Activated CD8-positive, alpha-beta memory T cell treated with anti-CD3 and anti-CD28 coated beads, Interleukin-2, amount 50 U/mL, for 24 hours (primary cell): ENCODE data around the gene SOX6.
"Not testable (repeated sequence)": the region's sequence is repeated elsewhere in the genome, so short reads cannot be mapped to it uniquely, and the experiment has no call there.

Source experiments
- DNase-seq: peaks from one replicate; pipeline ENCODE4 v3.0.0-alpha.2; 2020; ENCODE audit errors: extremely low read depth

Gene SOX6

DNA sequence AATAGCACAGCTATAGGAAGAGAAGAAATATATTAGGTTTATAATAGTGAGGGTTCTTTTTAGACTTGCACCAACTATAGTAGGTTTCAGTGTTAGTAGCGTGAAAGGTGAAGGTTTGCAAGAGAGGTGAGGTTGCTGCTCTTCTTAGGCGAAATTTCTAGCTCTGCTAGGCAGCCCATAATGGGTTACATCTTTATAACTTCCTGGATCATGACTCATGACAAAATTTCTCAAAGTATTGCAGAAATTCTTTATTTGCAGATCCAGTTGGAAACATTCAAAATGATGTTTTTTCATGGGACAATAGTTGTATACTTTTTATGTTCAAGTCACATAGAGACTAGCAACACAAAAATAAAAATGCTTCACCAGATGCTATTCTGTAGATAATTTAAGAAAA lies 260.0 kb downstream of the SOX6 start:
- no peak for DNase-seq

DNA sequence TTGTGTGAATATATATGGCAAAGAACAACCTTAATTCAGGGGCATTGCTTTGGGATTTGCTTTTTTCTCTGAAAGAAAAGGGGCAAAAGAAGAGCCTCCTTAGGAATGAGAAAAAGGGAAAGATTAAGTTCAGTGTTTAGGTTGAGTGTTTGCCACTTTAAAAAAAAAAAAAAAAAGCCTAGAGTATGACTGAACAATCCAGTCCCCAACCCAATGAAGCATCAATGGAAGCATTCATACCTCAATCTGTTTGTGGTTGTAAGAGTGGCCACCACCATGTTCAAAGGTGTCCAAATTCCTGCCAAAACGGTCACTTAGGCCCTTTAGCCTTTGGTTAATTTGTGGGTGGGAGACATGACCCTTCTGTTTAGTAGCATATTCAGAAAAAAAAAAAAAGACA lies 260.6 kb downstream of the SOX6 start:
- no peak for DNase-seq

DNA sequence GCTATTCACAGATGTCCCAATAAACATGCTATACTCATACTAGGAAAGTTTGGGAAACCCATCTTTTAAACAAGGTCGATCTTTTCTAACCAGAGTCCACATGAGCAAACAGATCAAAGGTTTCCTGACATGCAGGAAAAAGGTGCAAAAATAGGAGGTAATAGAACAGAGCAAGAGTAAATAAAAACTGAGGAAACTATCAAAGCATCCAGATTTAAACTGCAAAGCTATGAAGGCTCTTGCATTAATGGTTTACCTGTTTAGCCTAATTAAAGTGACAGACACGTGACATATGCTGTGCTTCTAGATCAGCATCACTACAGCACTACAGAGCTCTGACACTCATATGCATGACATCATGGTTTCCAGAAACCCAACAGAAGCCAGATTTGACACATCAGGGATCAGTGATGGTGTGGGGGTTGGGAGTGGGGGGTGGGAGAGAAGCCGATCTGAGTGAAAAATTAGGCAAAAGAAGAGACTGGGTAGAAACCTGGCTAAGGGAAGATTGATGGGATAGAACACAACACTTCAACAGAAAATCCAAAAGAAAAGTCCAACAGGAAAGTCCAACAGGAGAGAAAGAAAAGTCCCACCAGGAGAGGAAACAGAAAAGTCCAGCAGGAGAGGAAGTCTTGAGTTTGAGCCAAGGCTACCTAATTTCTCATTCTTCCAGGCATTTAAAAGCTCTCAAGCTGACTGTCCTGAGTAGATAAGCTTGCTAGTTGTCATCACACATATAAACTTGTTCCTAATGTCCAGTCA lies 262.3 kb downstream of the SOX6 start:
- no peak for DNase-seq

DNA sequence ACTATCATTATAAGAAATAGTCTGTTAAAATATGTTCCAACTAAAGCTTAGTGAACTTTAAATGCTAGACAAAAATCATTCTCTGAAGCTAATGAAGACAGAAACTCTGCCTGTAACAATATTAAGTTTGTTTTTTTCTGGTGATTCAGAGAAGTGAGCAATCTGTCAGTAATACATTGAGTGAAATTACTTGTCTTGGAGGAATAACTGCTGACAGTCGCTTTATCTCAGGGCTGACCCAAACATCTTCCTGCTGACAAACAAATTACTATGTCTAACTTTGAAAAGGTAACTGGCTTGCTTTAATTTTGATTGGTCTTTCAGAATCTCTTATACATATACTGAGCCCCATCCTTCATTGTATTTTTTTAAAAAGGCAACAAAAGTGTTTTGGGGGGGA lies 264.5 kb downstream of the SOX6 start:
- no peak for DNase-seq

DNA sequence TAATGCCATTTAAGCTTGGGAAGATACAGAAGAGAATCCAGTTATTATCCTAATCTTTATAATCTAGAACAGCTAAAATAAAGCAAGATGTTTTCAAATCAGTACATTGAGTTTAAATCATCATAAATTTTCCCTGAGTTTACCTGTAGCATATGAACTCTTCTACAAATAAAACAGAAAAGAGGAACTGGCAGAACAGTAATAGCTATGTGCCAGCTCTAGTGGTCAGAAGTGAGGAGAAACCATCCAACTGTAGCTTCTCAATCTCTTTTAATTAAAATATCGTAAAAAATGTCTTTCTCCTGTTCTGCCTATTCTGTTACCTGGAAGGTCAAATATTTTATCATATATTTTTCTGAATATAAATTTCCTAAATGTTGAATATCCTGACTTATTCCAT lies 266.9 kb downstream of the SOX6 start:
- DNase-seq = no peak

DNA sequence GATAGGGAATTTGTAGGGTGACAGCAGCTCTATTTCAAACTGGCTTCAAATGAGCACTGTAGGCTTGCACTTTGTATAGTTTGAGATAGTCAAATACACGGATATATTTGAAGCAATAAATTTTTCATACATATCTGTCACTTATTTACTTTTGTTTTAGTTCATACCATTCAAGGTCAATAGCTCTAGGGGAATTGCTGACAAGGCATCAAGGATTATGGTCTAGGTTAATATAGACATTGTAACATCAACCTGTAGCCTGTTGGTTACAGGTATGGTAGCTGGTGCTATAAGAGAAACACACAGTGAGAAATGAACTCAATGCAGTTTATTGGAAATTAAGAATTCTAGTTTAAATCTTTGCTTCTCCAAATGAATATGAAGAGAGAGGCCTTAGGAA lies 267.6 kb downstream of the SOX6 start:
- DNase-seq = no peak

DNA sequence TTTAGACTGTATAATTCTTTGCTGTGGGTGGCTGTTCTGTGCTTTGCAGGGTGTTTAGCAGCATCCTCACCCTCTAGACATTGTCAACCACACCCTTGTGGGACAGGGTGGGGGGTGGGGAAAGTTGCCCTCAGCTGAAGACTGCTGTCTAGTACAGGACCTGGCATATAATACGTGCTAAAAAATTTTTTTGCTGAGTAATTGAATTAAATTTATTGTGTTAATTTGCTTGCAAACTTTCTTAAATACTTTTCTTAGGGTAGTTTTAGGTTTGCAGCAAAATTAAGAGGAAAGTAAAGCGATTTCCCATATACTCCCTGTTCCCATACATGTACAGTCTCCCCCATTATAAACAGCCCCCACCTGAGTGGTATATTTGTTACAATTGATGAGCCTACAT lies 268.5 kb downstream of the SOX6 start:
- no peak for DNase-seq

DNA sequence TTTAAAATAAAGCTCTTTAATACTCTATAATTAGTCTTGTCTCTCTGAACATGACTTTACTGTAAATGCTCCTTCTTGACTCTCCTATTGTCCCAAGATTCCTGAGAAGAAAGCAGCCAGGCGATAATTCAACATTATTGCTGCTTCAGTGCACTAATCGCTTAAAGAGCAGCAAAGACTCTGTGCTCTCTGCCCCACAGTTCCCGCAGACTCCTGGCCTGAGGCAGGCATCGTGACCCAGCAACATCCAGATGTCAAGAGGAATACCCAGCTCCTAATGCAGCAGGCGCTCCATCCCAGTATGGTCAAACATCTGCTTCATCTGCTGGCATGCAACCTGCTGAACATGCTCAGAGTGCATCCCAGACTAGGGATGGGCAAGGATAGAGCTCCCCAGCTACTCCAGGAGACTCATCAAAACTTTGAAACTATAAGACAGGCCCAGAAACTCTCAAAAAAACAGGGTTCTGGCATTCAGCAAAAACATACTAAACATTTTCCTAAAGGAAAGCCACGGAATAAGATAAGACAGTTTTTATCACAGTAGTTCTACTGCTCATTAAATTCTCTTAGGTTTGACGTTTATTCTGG lies 270.0 kb downstream of the SOX6 start:
- no peak for DNase-seq

DNA sequence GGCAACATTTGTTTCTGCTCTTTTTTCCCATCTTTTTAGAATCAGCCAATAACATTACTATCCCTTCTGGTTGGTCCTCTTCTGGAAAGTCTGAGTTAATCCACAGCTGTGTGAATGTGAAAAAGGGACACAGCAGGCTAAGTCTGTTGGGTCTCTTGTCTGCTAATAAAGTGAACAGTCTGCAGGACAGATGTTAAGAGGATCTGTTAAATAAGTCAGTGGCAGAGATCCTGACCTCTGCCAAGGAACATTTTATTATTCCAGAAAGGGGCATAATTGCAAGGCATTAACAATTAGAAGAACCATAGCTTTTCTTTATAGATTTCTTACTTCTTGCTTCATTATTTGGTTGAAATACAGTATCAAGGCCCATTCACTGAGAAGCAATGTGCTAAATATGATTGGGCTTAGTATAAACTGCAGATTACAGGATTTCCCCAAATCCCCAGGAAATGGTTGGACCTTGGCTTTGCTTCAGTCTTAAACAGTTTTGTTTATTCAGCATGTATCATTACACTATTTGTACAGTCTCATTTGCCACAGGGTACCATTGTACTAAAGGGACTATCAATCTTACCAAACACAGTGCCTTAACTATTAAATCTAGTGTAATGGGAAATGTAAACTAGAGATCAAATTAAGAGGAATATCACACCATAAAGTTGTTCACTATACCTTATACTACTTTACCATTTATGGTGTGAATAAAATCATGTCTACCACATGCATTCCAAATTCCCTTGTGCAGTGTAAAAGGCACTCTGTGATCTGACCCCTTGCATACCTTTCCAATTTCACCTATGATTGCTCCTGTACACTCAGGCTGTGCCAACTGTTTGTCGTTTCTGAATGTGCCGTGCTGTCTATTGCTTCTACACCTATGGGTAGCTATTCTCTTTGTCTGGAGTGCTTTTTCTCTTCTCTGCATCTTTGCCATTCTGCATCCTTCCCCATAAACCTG lies 274.0 kb downstream of the SOX6 start:
- DNase-seq = no peak

DNA sequence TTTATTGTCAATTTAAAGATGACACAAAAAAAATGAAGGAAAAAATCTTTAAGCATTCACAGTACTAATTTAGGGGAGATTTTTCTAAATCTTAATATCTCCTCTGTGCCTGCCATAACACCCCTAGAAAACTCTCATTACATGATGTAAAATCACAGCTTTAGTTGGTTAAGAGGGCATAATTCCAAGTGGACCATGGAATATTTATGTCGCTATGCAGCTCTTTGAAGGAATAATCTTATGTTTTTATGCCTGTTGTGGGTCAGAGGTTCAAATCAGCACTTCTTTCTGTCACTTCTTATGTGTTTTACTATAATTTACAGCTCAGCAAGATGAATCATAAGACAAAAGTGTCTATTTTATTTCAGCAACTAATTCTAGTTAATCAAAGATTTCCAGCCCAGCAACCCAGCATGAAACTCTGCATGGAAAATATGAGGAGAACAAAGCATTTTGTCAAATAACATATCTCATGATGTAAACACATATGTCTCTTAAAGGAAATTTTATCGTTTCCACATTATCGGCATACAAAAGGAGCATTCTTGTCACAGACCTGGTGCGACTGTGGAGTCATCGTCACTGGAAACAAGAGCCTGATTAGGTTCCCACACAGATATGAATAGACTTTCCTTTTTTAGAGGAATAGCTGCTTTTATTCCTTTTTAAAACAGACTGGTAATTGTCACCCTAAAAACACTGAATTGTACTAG lies 274.8 kb downstream of the SOX6 start:
- DNase-seq = no peak

DNA sequence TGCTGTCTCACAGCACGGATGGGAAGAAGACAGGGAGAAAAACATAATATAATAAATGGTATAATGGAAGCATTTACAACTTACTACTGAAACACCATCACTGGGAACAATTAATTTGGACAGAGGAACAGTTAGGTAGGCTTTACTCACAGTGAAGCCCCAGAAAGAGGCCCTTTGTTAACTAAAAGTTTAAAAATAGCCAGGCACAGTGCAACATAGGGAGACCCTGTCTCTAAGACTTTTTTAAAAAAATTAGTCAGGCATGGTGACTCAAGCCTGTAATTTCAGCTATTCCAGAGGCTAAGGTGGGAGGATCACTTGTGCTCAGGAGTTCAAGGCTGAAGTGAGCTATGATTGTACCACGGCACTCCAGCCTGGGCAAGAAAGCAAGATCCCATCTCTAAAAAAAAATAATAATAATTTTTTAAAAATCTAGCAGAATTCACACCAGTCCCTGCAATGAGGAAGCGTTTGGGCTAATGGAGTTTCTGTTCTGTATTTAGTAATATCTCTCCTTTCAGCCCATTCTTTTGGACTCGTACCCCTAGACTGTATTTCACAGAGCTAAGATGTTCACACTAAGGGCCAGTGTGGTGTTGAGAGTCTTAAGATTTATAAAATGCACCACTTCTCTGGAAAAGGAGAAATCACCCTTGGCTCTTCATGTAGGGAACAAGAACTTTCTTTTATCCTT lies 275.5 kb downstream of the SOX6 start:
- no peak for DNase-seq

DNA sequence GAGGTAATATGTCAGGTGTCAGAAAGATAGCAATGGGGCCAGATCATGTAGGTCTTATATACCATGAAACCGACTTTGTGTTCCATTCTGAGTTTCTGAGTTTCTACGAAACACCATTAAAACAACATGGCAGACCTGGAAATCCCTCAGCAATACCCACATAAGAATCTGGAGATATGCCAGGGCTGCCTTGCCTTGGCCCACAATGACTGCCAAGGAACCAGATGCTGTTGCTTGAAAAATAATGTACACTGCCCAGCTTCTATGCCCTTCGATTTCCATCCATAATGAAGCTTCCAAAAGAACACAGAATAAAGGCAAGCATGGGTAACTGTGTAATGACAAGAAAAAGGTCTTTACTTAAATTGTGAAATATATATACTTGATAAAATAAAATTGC lies 277.4 kb downstream of the SOX6 start:
- no peak for DNase-seq

DNA sequence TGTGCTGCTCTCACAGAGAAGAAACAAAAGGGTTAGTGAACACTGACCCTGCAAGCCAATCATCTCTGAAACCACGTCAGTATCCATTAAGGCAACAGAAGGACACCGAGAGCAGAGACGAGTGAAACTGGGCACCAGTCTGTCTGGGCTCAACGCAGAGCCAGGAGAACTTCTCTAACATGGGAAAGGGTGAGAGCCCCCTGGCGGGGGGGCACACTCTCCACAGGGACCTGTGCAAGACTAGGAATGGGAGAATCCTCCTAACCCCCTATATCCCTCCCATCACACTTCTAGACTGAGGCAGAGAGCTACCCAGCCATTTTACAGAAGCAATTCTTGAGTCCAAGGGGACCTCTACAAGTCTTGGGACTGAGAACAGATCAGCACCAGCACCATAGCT lies 285.8 kb downstream of the SOX6 start:
- DNase-seq = no peak

DNA sequence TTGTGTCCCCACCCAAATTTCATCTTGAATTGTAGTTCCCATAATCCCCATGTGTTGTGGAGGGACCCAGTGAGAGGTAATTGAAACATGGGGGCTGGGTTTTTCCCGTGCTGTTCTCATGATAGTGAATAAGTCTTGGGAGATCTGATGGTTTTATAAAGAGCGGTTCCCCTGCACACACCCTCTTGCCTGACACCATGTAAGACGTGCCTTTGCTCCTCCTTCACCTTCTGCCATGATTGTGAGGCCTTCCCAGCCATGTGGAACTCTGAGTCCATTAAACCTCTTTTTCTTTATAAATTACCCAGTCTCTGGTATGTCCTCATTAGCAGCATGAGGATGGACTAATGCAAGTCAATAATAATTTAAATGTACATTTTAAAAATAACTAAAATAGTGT lies 289.1 kb downstream of the SOX6 start:
- DNase-seq = not testable (repeated sequence)

DNA sequence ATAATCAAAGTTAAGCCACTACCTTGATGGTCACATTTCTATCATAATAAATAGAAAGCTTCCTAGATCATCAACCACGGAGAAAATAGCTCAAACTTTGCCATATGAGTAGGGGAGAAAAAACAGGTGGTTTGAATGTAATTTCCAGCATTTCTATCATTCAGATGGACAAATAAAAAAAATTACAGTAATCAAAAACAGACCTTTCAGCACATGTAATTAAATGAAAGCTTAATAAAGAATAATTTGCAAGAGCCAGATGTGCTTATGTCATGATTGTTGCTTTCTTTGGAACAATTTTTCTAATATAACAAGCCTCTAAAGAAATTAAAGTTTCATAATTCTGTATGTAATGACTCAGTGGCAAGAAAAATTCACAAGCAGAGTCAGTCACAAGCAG lies 297.0 kb downstream of the SOX6 start:
- no peak for DNase-seq

DNA sequence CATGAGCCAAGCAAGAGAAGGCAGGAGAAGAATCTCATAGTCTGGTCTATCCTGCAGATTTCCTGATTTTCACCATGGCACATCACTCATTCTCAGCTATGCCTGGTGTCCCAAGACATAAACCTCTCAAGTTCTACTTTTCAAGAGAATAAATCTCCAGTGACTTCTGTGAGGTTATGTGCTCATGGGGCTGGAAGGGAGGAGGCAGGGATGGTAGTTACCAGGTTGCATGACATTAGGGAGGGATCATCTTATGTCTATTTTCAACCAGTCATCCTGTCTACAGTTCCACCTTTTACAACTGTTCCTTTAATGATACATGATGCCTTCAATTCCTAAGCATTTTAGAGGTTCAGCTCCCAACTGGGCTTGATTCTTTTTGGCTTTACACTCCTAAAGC lies 297.7 kb downstream of the SOX6 start:
- no peak for DNase-seq

DNA sequence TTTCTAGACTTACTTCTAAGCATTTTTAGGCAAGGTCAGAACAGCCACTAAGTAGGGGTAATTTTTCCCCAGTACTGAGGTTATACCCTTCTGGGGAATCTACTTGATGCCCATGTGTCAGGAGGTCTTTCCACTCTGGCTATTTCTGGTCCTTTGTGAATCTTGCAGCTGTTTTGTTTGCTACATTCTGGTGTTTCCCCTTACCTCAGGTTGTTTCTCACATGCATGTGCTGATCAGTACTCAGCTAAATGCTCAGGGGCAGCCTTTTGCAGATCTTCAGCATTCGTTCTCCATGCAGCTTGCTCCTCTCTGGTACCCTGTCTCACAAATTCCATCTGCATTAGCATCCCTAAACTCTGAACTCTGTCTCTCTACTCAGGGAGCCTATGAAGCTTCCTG lies 303.6 kb downstream of the SOX6 start:
- DNase-seq = no peak

DNA sequence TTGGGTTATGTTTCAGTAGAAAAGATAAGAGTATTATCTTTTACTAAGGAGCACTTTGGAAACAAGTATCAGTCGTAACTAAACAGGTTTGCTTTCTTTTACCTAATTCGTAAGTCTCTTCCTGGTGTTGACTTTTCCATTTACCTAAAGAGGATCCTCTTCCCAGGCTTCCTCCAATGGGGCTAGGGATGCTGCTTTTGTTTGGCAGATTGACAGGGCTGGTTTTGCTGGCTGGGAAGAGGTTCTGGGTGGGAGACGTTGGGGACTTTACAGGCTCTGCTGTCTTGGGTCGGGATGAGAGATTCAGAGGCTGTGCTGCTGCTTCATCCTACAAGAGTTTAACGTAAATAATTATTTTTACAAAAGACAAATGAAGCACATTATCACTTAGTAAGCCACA lies 306.7 kb downstream of the SOX6 start:
- no peak for DNase-seq

DNA sequence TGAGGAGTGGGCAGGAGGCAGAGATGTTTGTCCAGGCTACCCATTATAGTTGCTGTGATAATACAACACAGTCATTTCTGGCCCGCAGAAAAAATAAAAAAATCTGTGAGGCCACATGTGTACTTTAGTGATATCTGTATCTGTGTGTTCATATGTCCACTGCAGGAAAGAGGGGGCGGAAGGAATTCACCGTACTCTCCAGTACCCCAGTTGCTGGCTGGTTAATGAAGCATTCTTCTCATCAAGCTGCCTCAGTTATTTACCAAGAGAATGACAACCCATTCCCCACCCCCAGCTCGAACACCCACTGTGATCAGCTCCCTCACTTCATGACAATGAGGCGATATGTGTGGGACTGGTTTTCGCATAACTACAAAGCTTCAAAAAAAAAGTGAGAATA lies 309.3 kb downstream of the SOX6 start:
- no peak for DNase-seq

DNA sequence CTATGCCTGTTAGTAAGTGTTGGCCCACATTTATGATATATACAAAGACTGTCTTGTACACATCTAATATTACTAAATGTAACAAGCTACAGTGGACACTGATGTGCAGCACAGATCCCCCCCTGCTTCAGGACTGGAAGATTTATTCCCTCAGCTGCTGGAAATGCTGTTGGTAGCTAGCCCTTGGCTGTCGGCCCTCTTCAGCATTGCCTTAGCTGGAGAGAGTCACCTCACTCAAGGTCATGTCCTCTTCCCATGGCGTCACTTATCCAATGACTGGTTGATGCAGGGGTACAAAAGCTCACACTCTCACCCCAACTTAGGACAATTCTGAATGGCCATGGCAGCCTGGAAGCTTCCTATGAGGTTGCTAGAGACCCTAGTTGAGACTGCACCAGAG lies 312.7 kb downstream of the SOX6 start:
- no peak for DNase-seq

DNA sequence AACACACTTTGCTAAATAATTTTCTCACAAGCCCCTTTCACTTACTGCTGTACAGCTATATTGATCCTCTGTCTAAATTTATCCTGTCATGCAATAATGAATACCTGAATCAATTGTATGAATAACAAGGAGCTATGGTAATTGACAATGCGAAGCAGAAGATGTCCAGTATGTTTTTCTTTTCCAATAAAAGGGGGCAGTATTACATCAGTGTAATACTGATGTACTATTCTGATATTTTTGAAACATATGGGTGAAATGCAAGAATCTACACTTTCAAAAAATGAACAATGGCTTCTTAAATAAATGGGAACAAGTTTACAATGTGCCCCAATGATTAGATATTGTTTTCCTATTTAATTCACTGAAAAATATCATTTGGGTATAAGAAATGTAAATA lies 315.1 kb downstream of the SOX6 start:
- DNase-seq = no peak

DNA sequence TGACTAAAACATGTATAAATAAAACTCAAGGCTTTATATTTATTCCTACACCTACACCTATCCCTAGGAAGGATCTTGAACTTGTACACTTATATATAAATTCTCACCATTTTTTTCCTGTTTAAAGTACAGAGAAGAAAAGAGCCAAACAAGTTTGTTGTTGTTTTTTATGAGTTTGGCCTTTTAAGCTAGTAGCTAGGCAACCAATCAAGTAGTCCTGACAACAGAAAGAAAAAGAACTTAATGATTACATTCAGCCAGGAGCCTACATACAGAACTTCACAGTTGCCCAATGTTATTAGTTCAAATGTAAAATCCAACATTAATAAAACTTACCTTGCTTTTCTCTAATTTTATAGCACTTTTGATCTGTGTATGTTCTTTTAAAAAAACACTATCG lies 316.2 kb downstream of the SOX6 start:
- no peak for DNase-seq
